Measurements from ENCODE around the gene RAI14.

Gene RAI14

GRCh38 chr5:34656001-34656699, at the start of gene RAI14:
RAI14 (plus strand) TSS chr5:34656328; CDS start chr5:34686920, 30,592 bp downstream.
- DNase-seq (ENCODE audit: low read depth), result peak; percentile 95
- Histone ChIP-seq H3K9me3 (ENCODE audit: control insufficient read depth, low read length) (no peaks in the 10 kb centered on the region), H3K27me3 (replicated peaks; ENCODE audit: control insufficient read depth, insufficient read depth, low read length) (no peaks in the 10 kb centered on the region), H3K9ac (ENCODE audit: low read length) (peak within 1 kb of the TSS; percentile 91), H3K4me3 (ENCODE audit: low read length) (peak within 1 kb of the TSS; percentile 84), H3K4me1 (ENCODE audit: control insufficient read depth, insufficient read depth, low read length) (peaks cover 22% of the 10 kb centered on the region), H3K36me3 (ENCODE audit: control insufficient read depth, insufficient read depth, low read length, severe bottlenecking) (no peaks in the 10 kb centered on the region)

GRCh38 chr5:34608368-34608767, 47.8 kb upstream of the RAI14 start:
- peak overlapping the region; percentile 25 for H3K4me3 ChIP-seq (ENCODE audit: low read length)
- DNase-seq (ENCODE audit: low read depth), result no peak
- H3K4me1 ChIP-seq (ENCODE audit: control insufficient read depth, insufficient read depth, low read length), result peaks cover 17% of the 10 kb centered on the region
- no peak overlapping the region for H3K9ac ChIP-seq (ENCODE audit: low read length)
- H3K9me3 ChIP-seq (ENCODE audit: control insufficient read depth, low read length), result no peaks in the 10 kb centered on the region
- no peaks in the 10 kb centered on the region for H3K27me3 ChIP-seq (replicated peaks; ENCODE audit: control insufficient read depth, insufficient read depth, low read length)
- no peaks in the 10 kb centered on the region for H3K36me3 ChIP-seq (ENCODE audit: control insufficient read depth, insufficient read depth, low read length, severe bottlenecking)

GRCh38 chr5:34608859-34609648, 47.1 kb upstream of the RAI14 start:
- peak overlapping the region; percentile 25 for H3K4me3 ChIP-seq (ENCODE audit: low read length)
- H3K9ac ChIP-seq (ENCODE audit: low read length), result no peak overlapping the region
- DNase-seq (ENCODE audit: low read depth), result peak; percentile 89
- H3K36me3 ChIP-seq (ENCODE audit: control insufficient read depth, insufficient read depth, low read length, severe bottlenecking), result no peaks in the 10 kb centered on the region
- H3K9me3 ChIP-seq (ENCODE audit: control insufficient read depth, low read length), result no peaks in the 10 kb centered on the region
- H3K4me1 ChIP-seq (ENCODE audit: control insufficient read depth, insufficient read depth, low read length), result peaks cover 17% of the 10 kb centered on the region
- no peaks in the 10 kb centered on the region for H3K27me3 ChIP-seq (replicated peaks; ENCODE audit: control insufficient read depth, insufficient read depth, low read length)

- H3K9me3 ChIP-seq (ENCODE audit: control insufficient read depth, low read length), result no peaks in the 10 kb centered on the region
- no peaks in the 10 kb centered on the region for H3K27me3 ChIP-seq (replicated peaks; ENCODE audit: control insufficient read depth, insufficient read depth, low read length)
- H3K4me3 ChIP-seq (ENCODE audit: low read length), result no peak overlapping the region
- H3K9ac ChIP-seq (ENCODE audit: low read length), result no peak overlapping the region
- H3K36me3 ChIP-seq (ENCODE audit: control insufficient read depth, insufficient read depth, low read length, severe bottlenecking), result no peaks in the 10 kb centered on the region
- H3K4me1 ChIP-seq (ENCODE audit: control insufficient read depth, insufficient read depth, low read length), result peaks cover 17% of the 10 kb centered on the region
- peak; percentile 33 for DNase-seq (ENCODE audit: low read depth)
Measured at GRCh38 chr5:34609951-34610441, 46.1 kb upstream of the RAI14 start.

- H3K9ac ChIP-seq (ENCODE audit: low read length), result no peak overlapping the region
- H3K27me3 ChIP-seq (replicated peaks; ENCODE audit: control insufficient read depth, insufficient read depth, low read length), result no peaks in the 10 kb centered on the region
- peak; percentile 18 for DNase-seq (ENCODE audit: low read depth)
- no peaks in the 10 kb centered on the region for H3K36me3 ChIP-seq (ENCODE audit: control insufficient read depth, insufficient read depth, low read length, severe bottlenecking)
- H3K4me3 ChIP-seq (ENCODE audit: low read length), result no peak overlapping the region
- no peaks in the 10 kb centered on the region for H3K9me3 ChIP-seq (ENCODE audit: control insufficient read depth, low read length)
- peaks cover 17% of the 10 kb centered on the region for H3K4me1 ChIP-seq (ENCODE audit: control insufficient read depth, insufficient read depth, low read length)
Measured at GRCh38 chr5:34610546-34610945, 45.6 kb upstream of the RAI14 start.

- no peak for DNase-seq (ENCODE audit: low read depth)
- no peaks in the 10 kb centered on the region for H3K27me3 ChIP-seq (replicated peaks; ENCODE audit: control insufficient read depth, insufficient read depth, low read length)
- no peaks in the 10 kb centered on the region for H3K9me3 ChIP-seq (ENCODE audit: control insufficient read depth, low read length)
- no peak overlapping the region for H3K4me3 ChIP-seq (ENCODE audit: low read length)
- H3K4me1 ChIP-seq (ENCODE audit: control insufficient read depth, insufficient read depth, low read length), result peaks cover 17% of the 10 kb centered on the region
- no peaks in the 10 kb centered on the region for H3K36me3 ChIP-seq (ENCODE audit: control insufficient read depth, insufficient read depth, low read length, severe bottlenecking)
- no peak overlapping the region for H3K9ac ChIP-seq (ENCODE audit: low read length)
Measured at GRCh38 chr5:34611464-34612415, 44.4 kb upstream of the RAI14 start.

- Histone ChIP-seq H3K36me3 (ENCODE audit: control insufficient read depth, insufficient read depth, low read length, severe bottlenecking) (no peaks in the 10 kb centered on the region), H3K4me1 (ENCODE audit: control insufficient read depth, insufficient read depth, low read length) (peaks cover 2% of the 10 kb centered on the region), H3K9me3 (ENCODE audit: control insufficient read depth, low read length) (no peaks in the 10 kb centered on the region), H3K4me3 (ENCODE audit: low read length) (no peak overlapping the region), H3K9ac (ENCODE audit: low read length) (no peak overlapping the region), H3K27me3 (replicated peaks; ENCODE audit: control insufficient read depth, insufficient read depth, low read length) (no peaks in the 10 kb centered on the region)
- DNase-seq (ENCODE audit: low read depth), result no peak
Measured at GRCh38 chr5:34616651-34617050, 39.5 kb upstream of the RAI14 start.

GRCh38 chr5:34618371-34619065, 37.6 kb upstream of the RAI14 start:
- Histone ChIP-seq H3K27me3 (replicated peaks; ENCODE audit: control insufficient read depth, insufficient read depth, low read length) (no peaks in the 10 kb centered on the region), H3K36me3 (ENCODE audit: control insufficient read depth, insufficient read depth, low read length, severe bottlenecking) (no peaks in the 10 kb centered on the region)
- no peak for DNase-seq (ENCODE audit: low read depth)

GRCh38 chr5:34620185-34620584, 35.9 kb upstream of the RAI14 start:
- no peaks in the 10 kb centered on the region for H3K9me3 ChIP-seq (ENCODE audit: control insufficient read depth, low read length)
- no peak overlapping the region for H3K9ac ChIP-seq (ENCODE audit: low read length)
- no peaks in the 10 kb centered on the region for H3K36me3 ChIP-seq (ENCODE audit: control insufficient read depth, insufficient read depth, low read length, severe bottlenecking)
- DNase-seq (ENCODE audit: low read depth), result no peak
- H3K27me3 ChIP-seq (replicated peaks; ENCODE audit: control insufficient read depth, insufficient read depth, low read length), result no peaks in the 10 kb centered on the region
- no peak overlapping the region for H3K4me3 ChIP-seq (ENCODE audit: low read length)
- H3K4me1 ChIP-seq (ENCODE audit: control insufficient read depth, insufficient read depth, low read length), result peaks cover 8% of the 10 kb centered on the region

More at GRCh38 chr5:34618371-34619065, 37.6 kb upstream of the RAI14 start:
- H3K4me3 ChIP-seq (ENCODE audit: low read length), result no peak overlapping the region
- no peak overlapping the region for H3K9ac ChIP-seq (ENCODE audit: low read length)
- no peaks in the 10 kb centered on the region for H3K9me3 ChIP-seq (ENCODE audit: control insufficient read depth, low read length)
- peaks cover 8% of the 10 kb centered on the region for H3K4me1 ChIP-seq (ENCODE audit: control insufficient read depth, insufficient read depth, low read length)

- peak; percentile 78 for DNase-seq (ENCODE audit: low read depth)
- peaks cover 8% of the 10 kb centered on the region for H3K4me1 ChIP-seq (ENCODE audit: control insufficient read depth, insufficient read depth, low read length)
- H3K9ac ChIP-seq (ENCODE audit: low read length), result peak overlapping the region; percentile 48
- H3K27me3 ChIP-seq (replicated peaks; ENCODE audit: control insufficient read depth, insufficient read depth, low read length), result no peaks in the 10 kb centered on the region
- no peaks in the 10 kb centered on the region for H3K9me3 ChIP-seq (ENCODE audit: control insufficient read depth, low read length)
- no peaks in the 10 kb centered on the region for H3K36me3 ChIP-seq (ENCODE audit: control insufficient read depth, insufficient read depth, low read length, severe bottlenecking)
- H3K4me3 ChIP-seq (ENCODE audit: low read length), result no peak overlapping the region
Measured at GRCh38 chr5:34621277-34622097, 34.6 kb upstream of the RAI14 start.

Measured in adipocyte (in vitro differentiated cells).